Thyroid gland (tissue), 4 donors: Measurements from ENCODE around the gene LMX1B.

ENCODE experiments used
- CTCF ChIP-seq, 6 experiments: fragments of 200-600 bp in 3 of 6; fragments of 450-650 bp in 3 of 6; sonication (generic) in 3 of 6; IDR thresholded peaks; one replicate each; pipeline ENCODE4 v1.5.1; 2016 to 2019; ENCODE audit warnings: antibody characterized with exemption in 6 of 6, mild to moderate bottlenecking in 2 of 6, inconsistent platforms in 1 of 6, moderate library complexity in 1 of 6
- POLR2A ChIP-seq, 2 donors: fragments of 450-650 bp; IDR thresholded peaks; one replicate each; pipeline ENCODE4 v1.6.1; 2017; ENCODE audit warnings: antibody characterized with exemption in 2 of 2, mild to moderate bottlenecking in 2 of 2, moderate library complexity in 1 of 2

DNA sequence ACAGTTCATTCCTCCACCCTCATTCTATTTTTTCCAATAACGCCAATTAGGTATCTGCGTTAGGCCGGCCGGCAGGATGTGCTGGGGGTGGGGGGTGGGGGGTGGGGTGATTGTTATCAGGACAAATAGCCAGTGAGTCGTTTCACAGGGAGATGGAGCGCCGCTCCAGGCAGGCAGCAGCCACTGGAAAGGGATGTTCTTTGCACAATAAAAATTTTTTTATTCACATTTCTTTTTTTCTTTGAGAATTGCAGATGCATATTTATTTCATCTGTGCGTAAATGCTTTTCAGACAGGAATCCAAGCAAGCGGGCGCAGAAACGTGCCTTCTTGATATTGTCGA, 4.1 kb downstream of the LMX1B start:
- no peak for TF ChIP-seq CTCF (IDR thresholded peaks at IDR 0.05)
- TF ChIP-seq POLR2A (IDR thresholded peaks at IDR 0.05), result no peak
